ENCODE results near the gene BBS9.

Gene BBS9

GRCh38 chr7:33554576-33554975 lies 425.2 kb downstream of the BBS9 start:
- TF ChIP-seq CTCF (conservative IDR thresholded peaks at IDR 0.05; ENCODE audit: control insufficient read depth, insufficient read depth, low read depth, low read length) = no peak
- H3K4me3 ChIP-seq (ENCODE audit: control insufficient read depth, low read depth, low read length) = no peak overlapping the region
- DNase-seq (ENCODE audit: low read depth) = no peak

- H3K4me3 ChIP-seq (ENCODE audit: control insufficient read depth, low read depth, low read length) = no peak overlapping the region
- TF ChIP-seq CTCF (conservative IDR thresholded peaks at IDR 0.05; ENCODE audit: control insufficient read depth, insufficient read depth, low read depth, low read length) = no peak
- no peak for DNase-seq (ENCODE audit: low read depth)
Measured at GRCh38 chr7:33556472-33556871, 427.1 kb downstream of the BBS9 start.

- TF ChIP-seq CTCF (conservative IDR thresholded peaks at IDR 0.05; ENCODE audit: control insufficient read depth, insufficient read depth, low read depth, low read length) = no peak
Measured at GRCh38 chr7:33558549-33559323, 429.4 kb downstream of the BBS9 start.

GRCh38 chr7:33559324-33559710 lies 430.0 kb downstream of the BBS9 start:
- H3K4me3 ChIP-seq (ENCODE audit: control insufficient read depth, low read depth, low read length) = no peak overlapping the region
- DNase-seq (ENCODE audit: low read depth) = no peak
- TF ChIP-seq CTCF (conservative IDR thresholded peaks at IDR 0.05; ENCODE audit: control insufficient read depth, insufficient read depth, low read depth, low read length) = no peak

More at GRCh38 chr7:33558549-33559323, 429.4 kb downstream of the BBS9 start:
- DNase-seq (ENCODE audit: low read depth) = no peak
- no peak overlapping the region for H3K4me3 ChIP-seq (ENCODE audit: control insufficient read depth, low read depth, low read length)

- H3K4me3 ChIP-seq (ENCODE audit: control insufficient read depth, low read depth, low read length) = no peak overlapping the region
- no peak for TF ChIP-seq CTCF (conservative IDR thresholded peaks at IDR 0.05; ENCODE audit: control insufficient read depth, insufficient read depth, low read depth, low read length)
- peak; percentile 8 for DNase-seq (ENCODE audit: low read depth)
Measured at GRCh38 chr7:33562996-33563395, 433.6 kb downstream of the BBS9 start.

- no peak for DNase-seq (ENCODE audit: low read depth)
- no peak overlapping the region for H3K4me3 ChIP-seq (ENCODE audit: control insufficient read depth, low read depth, low read length)
- no peak for TF ChIP-seq CTCF (conservative IDR thresholded peaks at IDR 0.05; ENCODE audit: control insufficient read depth, insufficient read depth, low read depth, low read length)
Measured at GRCh38 chr7:33563651-33564050, 434.3 kb downstream of the BBS9 start.
